H1 (cell line): ENCODE results near the gene CCL1. TPM values are rescaled to one million over a fixed set of nuclear protein-coding genes. Genes with fewer than 3 reads are reported as not detected.

ENCODE experiments used
- CTCF ChIA-PET: fragments of 300-600 bp; sonication (Branson Sonifier 250); formaldehyde crosslinking; loops from one replicate; lab custom pipeline; 2021; ENCODE audit not compliant: partially characterized antibody; lab: Charles Lee
- POLR2A ChIA-PET: fragments of 300-600 bp; sonication (Branson Sonifier 250); formaldehyde crosslinking; loops from one replicate; lab custom pipeline; 2021; ENCODE audit warnings: inconsistent platforms; ENCODE audit not compliant: partially characterized antibody; lab: Charles Lee
- DNase-seq, 2 experiments: peaks; one replicate each; pipeline versions ENCODE4 v3.0.0 to v3.0.0-alpha.2; 2010 to 2022; ENCODE audit warnings: low spot score in 2 of 2, low read depth in 1 of 2, mixed read lengths in 1 of 2
- FAIRE-seq: peaks from 2 replicates; lab custom pipeline; 2011; peaks lifted over from hg19 to GRCh38; lab: Jason Lieb, UNC
- H2AFZ ChIP-seq: 2 replicates; pipeline ENCODE4 v1.8.1; 2012; ENCODE audit warnings: low read length, inconsistent platforms
- H2AK5ac ChIP-seq: 2 replicates; pipeline ENCODE4 v1.6.1; 2013; ENCODE audit warnings: low read depth, low read length
- H2BK120ac ChIP-seq: replicated peaks from 2 replicates; pipeline ENCODE3; 2013; ENCODE audit warnings: low read depth, low read length, inconsistent platforms
- H2BK12ac ChIP-seq: 2 replicates; pipeline ENCODE4 v1.6.1; 2013; ENCODE audit warnings: low read depth, low read length
- H2BK15ac ChIP-seq: 2 replicates; pipeline ENCODE4 v1.6.1; 2013; ENCODE audit warnings: low read length
- H2BK20ac ChIP-seq: 2 replicates; pipeline ENCODE4 v1.6.1; 2013; ENCODE audit warnings: low read length
- H2BK5ac ChIP-seq: 2 replicates; pipeline ENCODE4 v1.6.1; 2013; ENCODE audit warnings: low read depth, low read length
- H3K14ac ChIP-seq: 2 replicates; pipeline ENCODE4 v1.6.1; 2013; ENCODE audit warnings: inconsistent platforms; ENCODE audit not compliant: insufficient read length
- H3K18ac ChIP-seq: 2 replicates; pipeline ENCODE4 v1.6.1; 2013; ENCODE audit warnings: low read length; ENCODE audit errors: extremely low read depth
- H3K23ac ChIP-seq: 2 replicates; pipeline ENCODE4 v1.6.1; 2013; ENCODE audit warnings: inconsistent platforms; ENCODE audit not compliant: insufficient read length
- H3K23me2 ChIP-seq: 2 replicates; pipeline ENCODE4 v1.6.1; 2013; ENCODE audit warnings: low read depth, low read length
- H3K27ac ChIP-seq: 2 replicates; pipeline ENCODE4 v1.6.1; 2011; ENCODE audit warnings: low read depth, low read length, inconsistent platforms
- H3K27me3 ChIP-seq, 4 experiments: replicated peaks in 1 of 4; 1 replicate in 1 of 4; 2 replicates in 3 of 4; pipeline versions ENCODE4 v1.6.1 to v1.8.1; 2011 to 2013; ENCODE audit warnings: low read length in 3 of 4, mild to moderate bottlenecking in 3 of 4, inconsistent platforms in 2 of 4, mixed read lengths in 2 of 4, moderate library complexity in 1 of 4; ENCODE audit not compliant: control insufficient read depth in 3 of 4, insufficient read depth in 3 of 4; ENCODE audit errors: extremely low read depth in 1 of 4
- H3K36me3 ChIP-seq, 4 experiments: 2 replicates each; pipeline versions ENCODE4 v1.6.1 to v1.8.1; 2011 to 2013; ENCODE audit warnings: mild to moderate bottlenecking in 4 of 4, low read length in 3 of 4, moderate library complexity in 2 of 4, control low read depth in 1 of 4, inconsistent platforms in 1 of 4; ENCODE audit not compliant: insufficient read depth in 4 of 4, control insufficient read depth in 2 of 4
- H3K4ac ChIP-seq: replicated peaks from 2 replicates; pipeline ENCODE3; 2013; ENCODE audit warnings: low read length, low read depth, mixed read lengths, inconsistent platforms; ENCODE audit not compliant: insufficient read length
- H3K4me1 ChIP-seq, 4 experiments: replicated peaks in 1 of 4; 1 replicate in 1 of 4; 2 replicates in 3 of 4; pipeline versions ENCODE4 v1.6.1 to v1.8.1; 2011 to 2013; ENCODE audit warnings: low read length in 3 of 4, inconsistent platforms in 2 of 4, mixed read lengths in 1 of 4; ENCODE audit not compliant: insufficient read depth in 4 of 4, control insufficient read depth in 3 of 4
- H3K4me2 ChIP-seq, 2 experiments: 2 replicates each; pipeline versions ENCODE4 v1.6.1 to v1.8.1; 2011 to 2013; ENCODE audit warnings: low read depth in 2 of 2, low read length in 2 of 2, control low read depth in 1 of 2, inconsistent platforms in 1 of 2, mild to moderate bottlenecking in 1 of 2; ENCODE audit not compliant: insufficient read depth in 1 of 2
- H3K4me3 ChIP-seq, 4 experiments: fragments of 200-600, 300-600 bp in 1 of 4; sonication (generic), shearing (Covaris generic), sonication (Bioruptor Twin) in 1 of 4; 2 replicates each; pipeline versions ENCODE4 v1.5.1 to v1.8.1; 2011 to 2016; ENCODE audit warnings: low read length in 4 of 4, low read depth in 3 of 4, control low read depth in 2 of 4, inconsistent platforms in 2 of 4, mild to moderate bottlenecking in 2 of 4, mixed read lengths in 1 of 4, moderate library complexity in 1 of 4; ENCODE audit not compliant: insufficient read depth in 2 of 4; ENCODE audit errors: extremely low read depth in 1 of 4
- H3K56ac ChIP-seq: replicated peaks from 2 replicates; pipeline ENCODE3; 2013; ENCODE audit warnings: low read depth, mild to moderate bottlenecking, mixed read lengths, low read length, inconsistent platforms; ENCODE audit not compliant: insufficient read length
- H3K79me1 ChIP-seq: 2 replicates; pipeline ENCODE4 v1.6.1; 2013; ENCODE audit warnings: low read depth, low read length, control low read depth
- H3K79me2 ChIP-seq, 2 experiments: 2 replicates each; pipeline versions ENCODE4 v1.6.1 to v1.8.1; 2012 to 2013; ENCODE audit warnings: low read length in 2 of 2, mild to moderate bottlenecking in 2 of 2, inconsistent platforms in 1 of 2; ENCODE audit not compliant: insufficient read depth in 2 of 2, control insufficient read depth in 1 of 2
- H3K9ac ChIP-seq, 4 experiments: replicated peaks in 1 of 4; 1 replicate in 1 of 4; 2 replicates in 3 of 4; pipeline versions ENCODE4 v1.6.1 to v1.8.1; 2011 to 2013; ENCODE audit warnings: low read depth in 3 of 4, low read length in 3 of 4, control low read depth in 2 of 4, mild to moderate bottlenecking in 2 of 4, moderate library complexity in 2 of 4, inconsistent platforms in 1 of 4; ENCODE audit errors: extremely low read depth in 1 of 4
- H3K9me3 ChIP-seq, 2 experiments: 2 replicates each; pipeline versions ENCODE4 v1.6.1 to v1.8.1; 2012 to 2013; ENCODE audit warnings: mild to moderate bottlenecking in 2 of 2, moderate library complexity in 2 of 2, control low read depth in 1 of 2, inconsistent platforms in 1 of 2, low read depth in 1 of 2, low read length in 1 of 2, mixed read lengths in 1 of 2; ENCODE audit not compliant: insufficient read depth in 2 of 2
- H4K20me1 ChIP-seq, 2 experiments: replicated peaks in 1 of 2; 2 replicates each; pipeline versions ENCODE3 to v1.8.1; 2011 to 2013; ENCODE audit warnings: inconsistent platforms in 2 of 2, low read length in 2 of 2, mild to moderate bottlenecking in 1 of 2; ENCODE audit not compliant: insufficient read depth in 2 of 2, control insufficient read depth in 1 of 2
- H4K5ac ChIP-seq: 2 replicates; pipeline ENCODE4 v1.6.1; 2013; ENCODE audit warnings: low read length, low read depth, mixed read lengths, inconsistent platforms; ENCODE audit not compliant: insufficient read length
- H4K8ac ChIP-seq: 2 replicates; pipeline ENCODE4 v1.8.0; 2013; ENCODE audit warnings: mild to moderate bottlenecking, moderate library complexity, low read length, inconsistent platforms; ENCODE audit not compliant: insufficient read depth; ENCODE audit errors: extremely low read depth
- H4K91ac ChIP-seq: replicated peaks from 2 replicates; pipeline ENCODE3; 2013; ENCODE audit warnings: low read length, mixed read lengths, inconsistent platforms; ENCODE audit not compliant: insufficient read length
- ASH2L ChIP-seq: fragments of 200-600, 300-600 bp; sonication (generic); IDR thresholded peaks from one replicate; pipeline ENCODE4 v1.7.1; 2017; ENCODE audit warnings: low read length
- BRCA1 ChIP-seq: IDR thresholded peaks from 2 replicates; pipeline ENCODE4 v1.6.1; 2012; ENCODE audit warnings: low read depth, low read length, improper control_type of control experiment
- EP300 ChIP-seq, 2 experiments: IDR thresholded peaks; 1 replicate in 1 of 2; 2 replicates in 1 of 2; pipeline ENCODE4 v1.6.1; 2011 to 2012; ENCODE audit warnings: low read depth in 2 of 2, low read length in 2 of 2, mild to moderate bottlenecking in 2 of 2, borderline replicate concordance in 1 of 2, inconsistent platforms in 1 of 2, moderate library complexity in 1 of 2
- POLR2AphosphoS5 ChIP-seq: IDR thresholded peaks from 2 replicates; pipeline ENCODE4 v1.6.1; 2011; ENCODE audit warnings: low read depth, low read length
- RBBP5 ChIP-seq: IDR thresholded peaks from 2 replicates; pipeline ENCODE4 v1.7.1; 2012; ENCODE audit warnings: low read depth, mild to moderate bottlenecking, inconsistent platforms, low read length, moderate library complexity, borderline replicate concordance
- SIRT6 ChIP-seq: IDR thresholded peaks from one replicate; pipeline ENCODE4 v1.7.1; 2012; ENCODE audit warnings: low read length, inconsistent platforms
- SP1 ChIP-seq: IDR thresholded peaks from 2 replicates; pipeline ENCODE4 v1.6.1; 2011; ENCODE audit warnings: low read depth, low read length
- TBP ChIP-seq: IDR thresholded peaks from 2 replicates; pipeline ENCODE4 v1.6.1; 2011; ENCODE audit warnings: low read depth, low read length, improper control_type of control experiment
- TEAD4 ChIP-seq: IDR thresholded peaks from 2 replicates; pipeline ENCODE4 v1.6.1; 2012; ENCODE audit warnings: low read depth, low read length, inconsistent platforms, mixed read lengths
- whole genome bisulfite sequencing, 2 experiments: shearing (Covaris generic) in 1 of 2; methylation state at CpG; one replicate each; pipeline versions ENCODE4 v1.1.6 to v1.1.7; 2013 to 2015; ENCODE audit warnings: low lambda C conversion rate in 2 of 2, mixed read lengths in 2 of 2, inconsistent platforms in 1 of 2, low coverage in 1 of 2, missing lambda C conversion rate in 1 of 2; ENCODE audit not compliant: insufficient replicate concordance in 2 of 2, insufficient coverage in 1 of 2, insufficient read length in 1 of 2; ENCODE audit errors: extremely low coverage in 1 of 2, missing lambda C conversion rate in 1 of 2; 5-methylcytosine and 5-hydroxymethylcytosine counted together
- polyA plus RNA-seq, 7 experiments: library from polyadenylated mRNA; depleted of rRNA in 3 of 7; stranded (reverse) in 5 of 7; unstranded in 2 of 7; fragments of >200 nt in 5 of 7; fragments of 200-250 nt in 2 of 7; gene quantifications; 1 replicate in 5 of 7; 2 replicates in 1 of 7; 4 replicates in 1 of 7; pipeline versions ENCODE4 v1.2.1 to v1.2.3, GENCODE V29; 2011 to 2013; ENCODE audit warnings: missing spikeins in 2 of 7, mixed read lengths in 2 of 7
- total RNA-seq: library from RNA; stranded (reverse); fragmentation: NEBNext Ultra II Directional; extraction: Animal tissue kit (Norgen Biotek cat#: 25700); gene quantifications from 2 replicates; pipeline ENCODE4 v1.2.1, GENCODE V29; 2021
- TF ChIP-seq, protein P1 (sequence below), 3 experiments: IDR thresholded peaks; 1 replicate in 2 of 3; 2 replicates in 1 of 3; pipeline versions ENCODE4 v1.5.1 to v1.6.1; 2011; ENCODE audit warnings: low read length in 3 of 3, mild to moderate bottlenecking in 3 of 3, inconsistent platforms in 2 of 3, low read depth in 1 of 3, moderate library complexity in 1 of 3; ENCODE audit not compliant: insufficient read depth in 1 of 3; ENCODE audit errors: control extremely low read depth in 1 of 3

CCL1 gene
- total and polyA plus RNA-seq, 2 of the 8 experiments (the other 6 are each of a cell fraction or from before 2014, with no cell fraction given) = not detected

GRCh38 chr17:34351096-34351495 is 11.9 kb downstream of the CCL1 start:
- Histone ChIP-seq H3K23ac (no peak overlapping the region), H3K18ac (no peak overlapping the region), H3K27ac (no peak overlapping the region), H2AK5ac (no peak overlapping the region), H3K9me3 (no peaks in the 10 kb centered on the region), H3K4ac (no peak overlapping the region), H3K27me3 (no peaks in the 10 kb centered on the region), H4K8ac (no peak overlapping the region), H2AFZ (no peak overlapping the region), H2BK5ac (no peak overlapping the region), H3K9ac (no peak overlapping the region), H3K36me3 (no peaks in the 10 kb centered on the region), H4K20me1 (no peaks in the 10 kb centered on the region), H2BK20ac (no peak overlapping the region), H4K5ac (no peak overlapping the region), H3K79me1 (no peaks in the 10 kb centered on the region)
- CTCF ChIA-PET = interaction anchor here (1.3 to 2.1 kb wide), 4 partner anchors 10 to 180 kb away, joined by 3 to 26 read pairs (median 6); partner anchors contain the start of gene CCL1
- WGBS, 2 experiments = 87% methylated on average over 1 of the region's 1 CpG; no CpG with 5 or more reads in 1 of the 2 experiments
- DNase-seq = no peak
- TF ChIP-seq RBBP5 (no peak), POLR2AphosphoS5 (no peak), BRCA1 (no peak), SP1 (no peak), SIRT6 (no peak), ASH2L (no peak), TEAD4 (no peak), EP300 (IDR thresholded peaks at IDR 0.05; ENCODE audit: borderline replicate concordance in 1 of 2, low read depth in 2 of 2, low read length in 2 of 2) (no peak), TBP (no peak)
- TF ChIP-seq, protein P1, sequence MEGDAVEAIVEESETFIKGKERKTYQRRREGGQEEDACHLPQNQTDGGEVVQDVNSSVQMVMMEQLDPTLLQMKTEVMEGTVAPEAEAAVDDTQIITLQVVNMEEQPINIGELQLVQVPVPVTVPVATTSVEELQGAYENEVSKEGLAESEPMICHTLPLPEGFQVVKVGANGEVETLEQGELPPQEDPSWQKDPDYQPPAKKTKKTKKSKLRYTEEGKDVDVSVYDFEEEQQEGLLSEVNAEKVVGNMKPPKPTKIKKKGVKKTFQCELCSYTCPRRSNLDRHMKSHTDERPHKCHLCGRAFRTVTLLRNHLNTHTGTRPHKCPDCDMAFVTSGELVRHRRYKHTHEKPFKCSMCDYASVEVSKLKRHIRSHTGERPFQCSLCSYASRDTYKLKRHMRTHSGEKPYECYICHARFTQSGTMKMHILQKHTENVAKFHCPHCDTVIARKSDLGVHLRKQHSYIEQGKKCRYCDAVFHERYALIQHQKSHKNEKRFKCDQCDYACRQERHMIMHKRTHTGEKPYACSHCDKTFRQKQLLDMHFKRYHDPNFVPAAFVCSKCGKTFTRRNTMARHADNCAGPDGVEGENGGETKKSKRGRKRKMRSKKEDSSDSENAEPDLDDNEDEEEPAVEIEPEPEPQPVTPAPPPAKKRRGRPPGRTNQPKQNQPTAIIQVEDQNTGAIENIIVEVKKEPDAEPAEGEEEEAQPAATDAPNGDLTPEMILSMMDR (IDR thresholded peaks at IDR 0.05; ENCODE audit: control extremely low read depth in 1 of 3, insufficient read depth in 1 of 3, low read depth in 1 of 3, low read length in 3 of 3) = no peak
- TF ChIP-seq, all 59 proteins: peak for 0
- Histone ChIP-seq H3K4me2 (no peak overlapping the region), H3K79me2 (no peaks in the 10 kb centered on the region), H4K91ac (no peak overlapping the region), H3K4me1 (peaks cover 0 to 3% (median 0%) of the 10 kb centered on the region in 4 experiments; a peak in 1 of 7 replicates), H3K56ac (no peak overlapping the region), H2BK120ac (no peak overlapping the region), H2BK12ac (no peak overlapping the region), H3K23me2 (no peaks in the 10 kb centered on the region), H2BK15ac (no peak overlapping the region), H3K4me3 (no peak overlapping the region), H3K14ac (no peak overlapping the region)
- POLR2A ChIA-PET = no interaction called here
- FAIRE-seq = no peak
